Measurements from ENCODE around the gene LRRN3.

The LRRN3 gene

DNA sequence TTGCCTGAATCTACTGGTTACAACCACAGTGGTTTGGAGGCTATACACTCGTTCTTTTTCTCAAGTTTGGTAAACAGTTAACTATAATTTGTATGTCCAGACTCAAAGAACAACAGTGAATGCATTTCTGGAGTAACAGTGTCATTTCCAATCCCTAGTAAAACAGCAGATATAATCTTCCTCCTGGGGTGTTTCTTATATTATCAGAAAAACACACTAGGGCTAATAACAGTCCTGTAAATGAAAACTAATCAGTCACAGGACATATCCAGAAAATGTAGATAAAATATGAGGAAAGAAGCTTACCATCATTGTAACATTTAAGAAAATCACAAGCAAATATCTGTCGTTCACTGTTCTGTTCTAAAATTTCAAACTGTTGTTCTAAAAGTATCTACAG lies 82.6 kb downstream of the LRRN3 start:
- no peak for DNase-seq

DNA sequence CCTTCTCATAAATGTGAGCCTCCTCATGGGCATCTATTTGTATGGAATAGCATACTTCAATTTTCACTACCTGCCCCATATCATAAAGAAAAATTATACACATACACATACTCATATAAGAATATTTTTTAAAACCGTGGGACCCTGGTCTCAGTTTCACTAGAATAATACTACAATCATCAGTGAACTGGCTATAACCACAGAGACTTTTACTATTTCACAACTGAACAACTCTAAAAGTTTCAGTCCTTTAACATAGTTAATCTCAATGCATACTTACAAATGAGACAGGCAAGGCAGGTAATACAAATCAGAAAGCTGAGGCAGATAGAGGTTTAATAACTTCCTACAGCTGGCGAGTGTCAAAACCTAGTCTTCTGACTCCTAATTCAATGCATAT lies 83.1 kb downstream of the LRRN3 start:
- no peak for DNase-seq

DNA sequence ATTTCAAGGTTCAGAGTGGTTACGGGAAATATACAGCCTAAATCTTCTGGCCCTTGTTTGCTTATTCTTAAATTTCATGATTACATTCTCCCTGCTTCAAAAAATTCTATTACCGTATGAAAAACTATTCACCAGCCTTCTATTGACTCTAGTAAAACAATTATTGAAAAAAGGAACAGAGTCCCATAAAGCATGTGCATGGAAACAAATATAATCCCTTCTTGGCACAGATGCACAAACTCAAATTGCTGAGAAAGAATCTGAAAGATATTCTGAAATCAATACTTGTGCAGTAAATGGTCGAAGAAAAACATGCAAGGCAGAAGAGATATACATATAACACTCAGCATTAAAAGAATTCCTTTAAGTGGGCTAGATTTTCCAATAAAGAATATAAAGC lies 83.6 kb downstream of the LRRN3 start:
- DNase-seq: no peak
